SU-DHL-6 (cell line): ENCODE results near the gene FAM20C.

Source experiments
- EZH2phosphoT487 ChIP-seq: fragments of 200-600 bp; sonication (generic), shearing (Covaris generic); conservative IDR thresholded peaks from 2 replicates; pipeline ENCODE4 v1.6.1; 2018; ENCODE audit warnings: mild to moderate bottlenecking, antibody characterized with exemption, low read length, moderate library complexity, mixed read lengths
- TF ChIP-seq, protein P1 (sequence below): fragments of 200-600 bp; sonication (generic); IDR thresholded peaks from one replicate; pipeline ENCODE4 v1.5.1; 2017; ENCODE audit warnings: antibody characterized with exemption, mild to moderate bottlenecking, low read length, moderate library complexity; ENCODE audit not compliant: insufficient read depth, poor library complexity, severe bottlenecking

DNA sequence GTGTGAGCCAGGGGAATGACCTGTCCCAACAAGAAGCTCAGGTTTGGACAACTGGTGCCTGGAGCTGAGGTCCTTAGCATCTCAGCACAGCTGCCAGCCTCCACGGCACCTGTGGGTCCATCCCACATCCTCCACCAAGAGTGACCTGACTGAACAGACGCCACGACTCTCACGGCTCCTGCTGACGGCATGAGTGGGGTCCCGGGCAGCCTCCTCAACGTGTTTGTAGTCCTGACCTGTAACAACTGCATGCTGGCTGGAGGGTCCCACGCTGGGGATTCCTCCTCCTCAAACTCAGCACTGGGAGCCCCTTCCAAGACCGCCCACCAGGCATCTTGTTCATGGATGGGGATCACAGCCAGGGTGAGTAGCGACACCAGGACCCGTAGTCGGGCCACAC lies 36.2 kb downstream of the FAM20C start:
- no peak for TF ChIP-seq EZH2phosphoT487
- TF ChIP-seq, protein P1, sequence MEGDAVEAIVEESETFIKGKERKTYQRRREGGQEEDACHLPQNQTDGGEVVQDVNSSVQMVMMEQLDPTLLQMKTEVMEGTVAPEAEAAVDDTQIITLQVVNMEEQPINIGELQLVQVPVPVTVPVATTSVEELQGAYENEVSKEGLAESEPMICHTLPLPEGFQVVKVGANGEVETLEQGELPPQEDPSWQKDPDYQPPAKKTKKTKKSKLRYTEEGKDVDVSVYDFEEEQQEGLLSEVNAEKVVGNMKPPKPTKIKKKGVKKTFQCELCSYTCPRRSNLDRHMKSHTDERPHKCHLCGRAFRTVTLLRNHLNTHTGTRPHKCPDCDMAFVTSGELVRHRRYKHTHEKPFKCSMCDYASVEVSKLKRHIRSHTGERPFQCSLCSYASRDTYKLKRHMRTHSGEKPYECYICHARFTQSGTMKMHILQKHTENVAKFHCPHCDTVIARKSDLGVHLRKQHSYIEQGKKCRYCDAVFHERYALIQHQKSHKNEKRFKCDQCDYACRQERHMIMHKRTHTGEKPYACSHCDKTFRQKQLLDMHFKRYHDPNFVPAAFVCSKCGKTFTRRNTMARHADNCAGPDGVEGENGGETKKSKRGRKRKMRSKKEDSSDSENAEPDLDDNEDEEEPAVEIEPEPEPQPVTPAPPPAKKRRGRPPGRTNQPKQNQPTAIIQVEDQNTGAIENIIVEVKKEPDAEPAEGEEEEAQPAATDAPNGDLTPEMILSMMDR: no peak
